Measurements from ENCODE around the gene ABHD3. TPM values are rescaled to one million over a fixed set of nuclear protein-coding genes. Genes with fewer than 3 reads are reported as not detected.
"Not testable (repeated sequence)": the region's sequence is repeated elsewhere in the genome, so short reads cannot be mapped to it uniquely, and the experiment has no call there.

Gene ABHD3
- total RNA-seq, 1 donor from 2014 or later: 21.1 TPM

DNA sequence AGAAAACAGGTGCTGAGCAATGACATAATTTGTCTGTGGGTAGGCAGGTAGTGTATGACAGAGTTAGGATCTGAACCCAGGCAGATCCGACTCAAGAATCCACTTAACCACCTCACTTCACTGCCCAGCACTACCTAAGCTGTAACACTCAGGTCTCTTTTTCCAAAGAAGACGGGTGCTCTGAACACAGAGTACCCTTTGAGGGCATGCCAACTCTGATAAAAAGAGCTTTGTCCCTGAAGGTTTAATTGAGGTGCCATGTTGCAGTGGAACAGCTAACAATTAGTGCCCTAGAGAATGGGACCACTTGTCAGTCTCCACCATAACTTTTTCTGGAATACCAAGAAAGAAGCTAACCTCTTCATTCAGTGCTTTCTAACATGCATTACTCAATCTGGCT, 11.3 kb downstream of the ABHD3 start:
- Histone ChIP-seq H3K36me3 (peaks cover 0 to 6% of the 10 kb centered on the region in 2 donors), H3K27ac (no peak overlapping the region), H3K27me3 (no peaks in the 10 kb centered on the region), H3K9me3 (no peaks in the 10 kb centered on the region), H3K4me1 (no peaks in the 10 kb centered on the region), H3K4me3 (no peak overlapping the region)
- intact Hi-C loops (cut with DNase I): no loop called here
- no peak for TF ChIP-seq POLR2A (IDR thresholded peaks at IDR 0.05)
- no peak for DNase-seq (ENCODE audit: extremely low spot score in 2 of 2)

DNA sequence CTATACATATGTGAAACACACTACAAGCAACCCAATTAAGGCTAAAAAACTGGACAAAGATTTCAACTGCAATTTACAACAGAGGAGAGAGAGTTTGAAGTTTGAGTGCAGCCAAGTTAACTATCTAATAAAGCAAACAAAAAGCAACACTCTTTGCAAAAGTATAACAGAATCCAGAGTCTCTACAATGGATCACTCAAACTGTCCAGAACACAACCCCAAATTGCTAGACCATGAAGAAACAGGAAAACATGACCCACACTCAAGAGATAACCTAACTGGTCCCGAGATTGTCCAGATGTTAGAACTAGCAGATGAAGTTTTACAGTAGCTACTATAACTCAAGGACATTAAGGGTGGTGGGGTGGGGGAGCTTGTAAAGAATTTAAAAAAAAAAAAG, 14.8 kb downstream of the ABHD3 start:
- intact Hi-C loops (cut with DNase I): no loop called here
- TF ChIP-seq POLR2A (IDR thresholded peaks at IDR 0.05) (no peak), POLR2AphosphoS5 (IDR thresholded peaks at IDR 0.05; ENCODE audit: insufficient read depth in 1 of 2, low read depth in 1 of 2) (no peak)
- TF ChIP-seq, protein P1, sequence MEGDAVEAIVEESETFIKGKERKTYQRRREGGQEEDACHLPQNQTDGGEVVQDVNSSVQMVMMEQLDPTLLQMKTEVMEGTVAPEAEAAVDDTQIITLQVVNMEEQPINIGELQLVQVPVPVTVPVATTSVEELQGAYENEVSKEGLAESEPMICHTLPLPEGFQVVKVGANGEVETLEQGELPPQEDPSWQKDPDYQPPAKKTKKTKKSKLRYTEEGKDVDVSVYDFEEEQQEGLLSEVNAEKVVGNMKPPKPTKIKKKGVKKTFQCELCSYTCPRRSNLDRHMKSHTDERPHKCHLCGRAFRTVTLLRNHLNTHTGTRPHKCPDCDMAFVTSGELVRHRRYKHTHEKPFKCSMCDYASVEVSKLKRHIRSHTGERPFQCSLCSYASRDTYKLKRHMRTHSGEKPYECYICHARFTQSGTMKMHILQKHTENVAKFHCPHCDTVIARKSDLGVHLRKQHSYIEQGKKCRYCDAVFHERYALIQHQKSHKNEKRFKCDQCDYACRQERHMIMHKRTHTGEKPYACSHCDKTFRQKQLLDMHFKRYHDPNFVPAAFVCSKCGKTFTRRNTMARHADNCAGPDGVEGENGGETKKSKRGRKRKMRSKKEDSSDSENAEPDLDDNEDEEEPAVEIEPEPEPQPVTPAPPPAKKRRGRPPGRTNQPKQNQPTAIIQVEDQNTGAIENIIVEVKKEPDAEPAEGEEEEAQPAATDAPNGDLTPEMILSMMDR (IDR thresholded peaks at IDR 0.05): no peak
- Histone ChIP-seq H3K36me3 (peaks cover 0 to 6% of the 10 kb centered on the region in 2 donors), H3K27ac (no peak overlapping the region), H3K4me1 (peaks cover 5% of the 10 kb centered on the region), H3K4me3 (no peak overlapping the region), H3K27me3 (no peaks in the 10 kb centered on the region), H3K9me3 (no peaks in the 10 kb centered on the region)
- no peak for DNase-seq (ENCODE audit: extremely low spot score in 2 of 2)

DNA sequence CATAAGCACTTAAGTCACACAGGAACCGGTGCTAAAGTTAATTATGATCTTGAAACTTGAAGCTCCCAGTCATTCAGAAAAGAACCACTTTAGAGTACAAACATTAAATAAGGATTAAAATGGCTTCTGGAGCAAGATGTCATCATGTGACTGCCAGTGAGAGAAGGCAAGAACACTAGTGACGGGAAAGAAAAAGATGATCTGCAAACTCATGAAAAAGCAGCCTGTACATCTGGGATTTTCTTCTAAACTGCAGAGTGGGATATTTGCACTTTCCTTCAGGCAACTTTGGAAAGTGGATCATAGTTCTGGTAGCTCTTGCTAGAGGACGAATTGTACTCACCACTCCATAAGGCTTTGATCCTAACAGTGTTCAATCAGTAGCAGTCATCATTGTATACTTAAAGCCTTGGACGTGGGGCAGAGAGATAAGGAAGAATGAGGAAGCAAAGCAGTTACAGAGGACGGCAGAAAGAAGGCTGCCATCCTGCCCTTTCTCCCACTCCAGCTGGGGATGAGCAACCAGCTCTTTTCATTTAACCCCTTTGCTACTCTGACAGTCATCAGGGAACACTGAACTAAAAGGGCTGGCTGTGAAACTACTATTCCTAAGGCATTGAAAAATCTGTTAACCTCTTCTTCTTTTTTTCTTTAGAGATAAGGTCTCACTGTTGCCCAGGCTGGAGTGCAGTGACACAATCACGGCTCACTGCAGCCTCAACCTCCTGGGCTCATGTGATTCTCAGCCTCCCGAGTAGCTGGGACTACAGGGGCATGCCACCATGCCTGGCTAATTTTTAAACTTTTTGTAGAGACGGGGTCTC, 18.1 kb downstream of the ABHD3 start:
- peaks cover 13% of the 10 kb centered on the region for H3K4me1 ChIP-seq
- TF ChIP-seq, protein P1 (IDR thresholded peaks at IDR 0.05): no peak
- no peak for TF ChIP-seq POLR2AphosphoS5 (IDR thresholded peaks at IDR 0.05; ENCODE audit: insufficient read depth in 1 of 2, low read depth in 1 of 2)
- no peaks in the 10 kb centered on the region for H3K9me3 ChIP-seq
- no peaks in the 10 kb centered on the region for H3K27me3 ChIP-seq
- H3K36me3 ChIP-seq: no peaks in the 10 kb centered on the region
- H3K27ac ChIP-seq: peak overlapping the region; percentile 54
- no peak overlapping the region for H3K4me3 ChIP-seq
- DNase-seq (ENCODE audit: extremely low spot score in 2 of 2): no peak
- intact Hi-C loops (cut with DNase I): loop anchor here (1.0 kb wide), 1 partner anchor 43 kb away; no protein-coding TSS in a partner anchor

DNA sequence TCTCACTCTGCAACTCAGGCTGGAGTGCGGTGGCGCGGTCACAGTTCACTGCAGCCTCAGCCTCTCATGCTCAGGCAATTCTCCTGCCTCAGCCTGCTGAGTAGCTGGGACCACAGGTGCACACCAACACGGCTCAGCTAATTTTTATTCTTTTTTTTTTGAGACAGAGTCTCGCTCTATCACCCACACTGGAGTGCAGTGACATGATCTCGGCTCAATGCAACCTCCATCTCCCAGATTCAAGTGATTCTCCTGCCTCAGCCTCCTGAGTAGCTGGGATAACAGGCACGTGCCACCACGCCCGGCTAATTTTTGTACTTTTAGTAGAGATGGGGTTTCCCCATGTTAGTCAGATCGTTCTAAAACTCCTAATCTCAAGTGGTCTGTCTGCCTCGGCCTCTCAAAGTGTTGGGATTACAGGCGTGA, 19.0 kb downstream of the ABHD3 start:
- H3K27ac ChIP-seq; intact Hi-C loops (cut with DNase I); H3K36me3 ChIP-seq; DNase-seq (ENCODE audit: extremely low spot score in 2 of 2); H3K4me3 ChIP-seq; H3K27me3 ChIP-seq; H3K9me3 ChIP-seq: not testable (repeated sequence)
- peaks cover 13% of the 10 kb centered on the region for H3K4me1 ChIP-seq

DNA sequence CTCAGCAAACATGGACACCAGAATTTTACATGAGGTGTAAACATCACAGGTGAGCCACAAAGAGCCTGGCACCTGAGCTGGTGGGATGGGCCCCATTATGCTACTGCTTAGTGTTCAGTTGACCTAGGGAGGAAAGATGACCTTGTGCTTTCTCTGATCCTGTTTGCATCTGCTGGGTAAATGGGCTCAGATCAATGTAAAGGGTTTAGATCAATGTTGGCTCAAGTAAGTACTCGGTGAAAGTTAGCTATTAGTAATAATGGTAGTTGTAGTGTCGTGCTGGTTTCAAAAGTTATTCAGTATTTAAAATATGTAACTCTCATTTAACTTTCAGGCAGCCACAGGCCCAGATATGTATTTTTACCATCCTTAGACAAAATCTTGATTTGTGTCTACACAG, 19.8 kb downstream of the ABHD3 start:
- no peak overlapping the region for H3K4me3 ChIP-seq
- H3K36me3 ChIP-seq: no peaks in the 10 kb centered on the region
- peaks cover 13% of the 10 kb centered on the region for H3K4me1 ChIP-seq
- H3K27ac ChIP-seq: no peak overlapping the region
- intact Hi-C loops (cut with DNase I): no loop called here
- H3K9me3 ChIP-seq: no peaks in the 10 kb centered on the region
- no peak for DNase-seq (ENCODE audit: extremely low spot score in 2 of 2)
- TF ChIP-seq POLR2AphosphoS5 (IDR thresholded peaks at IDR 0.05; ENCODE audit: insufficient read depth in 1 of 2, low read depth in 1 of 2): no peak
- TF ChIP-seq, protein P1 (IDR thresholded peaks at IDR 0.05): no peak
- TF ChIP-seq POLR2A (IDR thresholded peaks at IDR 0.05): no peak
- H3K27me3 ChIP-seq: no peaks in the 10 kb centered on the region

DNA sequence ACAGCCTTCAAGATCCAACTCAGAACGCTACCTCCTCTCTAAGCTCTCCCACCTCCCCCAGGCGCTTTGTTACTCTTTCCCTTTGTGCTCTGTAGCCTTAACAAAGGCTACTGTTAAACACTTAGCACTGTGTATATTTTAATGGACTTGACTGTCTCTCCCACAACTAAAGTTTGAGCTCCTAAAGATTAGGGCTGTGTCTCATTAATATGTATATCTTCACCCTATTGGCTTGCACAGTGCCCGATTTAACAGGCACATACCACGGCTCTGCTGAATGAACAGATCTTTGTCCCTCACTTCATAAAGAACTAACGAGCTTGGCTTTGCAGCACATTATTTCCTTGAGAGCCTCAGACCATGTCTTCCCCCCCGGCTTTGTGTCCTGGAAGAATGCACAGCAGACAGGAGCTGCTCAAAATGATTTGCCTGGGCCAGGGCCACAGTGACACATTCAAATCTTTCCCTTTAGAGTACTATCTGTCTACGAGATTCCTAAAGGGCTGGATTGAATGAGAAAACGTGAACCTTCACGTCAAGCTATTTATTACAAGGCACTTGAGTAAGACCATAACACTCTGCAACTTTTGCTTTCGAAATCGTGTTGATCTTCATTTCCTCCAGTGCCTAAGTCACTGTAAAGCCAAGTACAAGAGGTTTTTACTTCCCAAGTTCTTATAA, 22.1 kb downstream of the ABHD3 start:
- intact Hi-C loops (cut with DNase I): no loop called here
- Histone ChIP-seq H3K36me3 (no peaks in the 10 kb centered on the region), H3K4me1 (peaks cover 13% of the 10 kb centered on the region), H3K27me3 (no peaks in the 10 kb centered on the region), H3K9me3 (no peaks in the 10 kb centered on the region), H3K27ac (peak overlapping the region; percentile 75), H3K4me3 (peak overlapping the region; percentile 36 to 46)
- DNase-seq (ENCODE audit: extremely low spot score in 2 of 2): no peak
- peak in 1 of 2 donors; percentile 52 for TF ChIP-seq POLR2AphosphoS5 (IDR thresholded peaks at IDR 0.05; ENCODE audit: insufficient read depth in 1 of 2, low read depth in 1 of 2)
- TF ChIP-seq, protein P1 (IDR thresholded peaks at IDR 0.05): no peak

Data from vagina (tissue), 2 donors.